Activated CD4-positive, alpha-beta T cell treated with anti-CD3 and anti-CD28 coated beads, Interleukin-2, amount 50 U/mL, for 16 hours (primary cell): ENCODE results near the gene NUP93.
"Not testable (repeated sequence)": the region's sequence is repeated elsewhere in the genome, so short reads cannot be mapped to it uniquely, and the experiment has no call there.

Source experiments
- DNase-seq: peaks from one replicate; pipeline ENCODE4 v3.0.0-alpha.2; 2020

Gene NUP93

DNA sequence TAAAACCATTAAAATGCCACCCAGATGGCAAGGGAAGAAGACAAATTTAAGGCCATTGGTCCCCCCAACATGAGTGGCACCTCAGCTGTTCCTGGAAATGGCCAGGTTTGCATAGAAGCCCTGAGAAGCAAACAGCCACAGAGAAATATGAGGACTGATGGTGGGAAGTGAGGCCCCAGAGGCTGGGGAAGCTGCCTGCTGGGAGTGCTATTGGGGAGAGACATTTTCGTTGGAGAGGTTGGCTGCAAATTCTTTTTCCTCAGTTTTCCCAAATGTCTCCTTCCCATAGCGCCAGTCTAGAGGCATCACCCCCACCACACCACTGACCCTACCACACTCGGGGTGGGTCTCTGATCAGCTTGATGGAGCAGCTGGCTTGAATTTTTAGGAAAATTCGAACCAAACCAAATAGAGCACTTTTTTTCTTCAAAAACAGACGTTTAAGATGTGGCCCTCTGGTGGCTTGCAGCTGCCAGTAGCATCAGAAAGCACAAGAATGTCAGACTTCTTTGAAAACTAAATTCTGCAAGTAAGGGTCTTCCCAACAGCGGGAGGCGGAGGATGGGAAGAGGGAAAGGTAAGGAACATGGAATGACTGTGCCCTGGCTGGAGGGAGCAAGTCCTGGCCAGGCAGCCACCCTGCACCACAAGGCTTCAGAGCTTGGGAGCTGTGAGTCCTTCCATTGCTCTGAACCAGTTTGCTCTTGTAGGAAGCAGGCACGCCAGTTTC, 121.9 kb downstream of the NUP93 start:
- DNase-seq = no peak

DNA sequence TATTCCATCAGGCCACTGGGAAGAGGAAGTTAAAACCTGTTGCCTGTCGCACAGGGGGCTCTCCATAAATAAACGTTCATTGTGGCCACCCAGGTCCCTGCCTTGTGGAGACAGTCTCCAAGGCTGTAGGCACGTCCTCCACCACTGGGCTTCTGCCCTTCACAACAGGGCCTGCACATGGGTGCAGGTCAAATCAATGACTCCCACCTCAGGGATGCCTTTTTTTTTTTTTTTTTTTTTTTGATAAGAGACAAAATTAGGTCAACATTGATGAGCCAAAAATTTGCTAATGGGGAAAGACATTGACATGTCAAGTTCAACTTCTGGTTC, 122.4 kb downstream of the NUP93 start:
- DNase-seq = no peak

DNA sequence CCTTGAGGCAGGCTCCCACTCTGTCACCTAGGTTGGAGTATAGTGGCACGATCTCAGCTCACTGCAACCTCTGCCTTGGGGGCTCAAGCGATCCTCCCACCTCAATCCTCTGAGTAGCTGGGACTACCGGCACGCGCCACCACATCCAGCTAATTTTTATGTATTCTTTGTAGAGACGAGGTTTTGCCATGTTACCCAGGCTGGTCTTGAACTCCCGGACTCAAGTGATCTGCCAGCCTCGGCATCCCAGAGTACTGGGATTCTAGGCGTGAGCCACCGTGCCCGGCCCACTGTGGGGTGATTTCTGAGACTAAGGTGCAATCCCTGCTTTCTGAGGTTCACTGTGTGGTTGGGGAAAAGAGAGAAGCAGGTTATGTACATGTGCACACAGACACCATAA, 123.0 kb downstream of the NUP93 start:
- DNase-seq = no peak

DNA sequence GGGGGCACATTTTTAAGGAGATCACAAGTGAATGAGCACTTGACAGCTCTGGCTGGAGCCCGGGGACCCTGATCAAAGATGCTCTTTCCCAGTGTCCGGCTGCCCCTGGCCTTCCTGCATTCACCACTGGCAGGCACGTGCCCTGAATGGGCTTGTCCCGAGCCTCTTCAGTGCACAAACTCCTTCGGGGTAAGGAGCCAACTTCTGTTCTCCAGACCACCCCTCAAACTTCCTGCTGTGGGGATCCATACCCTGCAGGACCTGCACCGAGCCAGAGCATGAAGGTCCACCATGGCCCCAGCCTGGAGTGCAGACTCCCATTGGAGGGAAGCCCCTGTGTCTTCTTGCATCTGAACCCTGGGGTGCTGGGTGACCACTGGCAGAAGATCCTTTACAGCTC, 125.3 kb downstream of the NUP93 start:
- no peak for DNase-seq

DNA sequence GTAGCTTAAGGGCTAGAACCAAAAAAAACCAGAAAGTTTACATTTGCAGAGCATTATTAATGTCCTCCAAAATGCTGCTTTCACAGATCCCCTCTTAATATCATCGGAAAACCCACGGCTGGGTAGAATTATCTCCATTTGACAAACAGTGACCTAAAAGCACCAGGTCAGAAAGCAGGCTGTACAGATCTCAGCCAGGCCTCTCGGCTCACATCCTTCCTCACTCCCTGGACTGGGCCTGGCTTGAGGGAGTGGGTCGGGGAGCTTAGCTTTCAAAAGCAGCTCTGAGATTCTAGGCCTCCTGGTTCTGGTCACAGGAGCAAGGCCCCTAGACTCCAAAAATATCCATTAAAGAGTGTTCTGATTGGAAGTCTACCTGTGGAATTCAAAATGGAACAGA, 126.0 kb downstream of the NUP93 start:
- no peak for DNase-seq

DNA sequence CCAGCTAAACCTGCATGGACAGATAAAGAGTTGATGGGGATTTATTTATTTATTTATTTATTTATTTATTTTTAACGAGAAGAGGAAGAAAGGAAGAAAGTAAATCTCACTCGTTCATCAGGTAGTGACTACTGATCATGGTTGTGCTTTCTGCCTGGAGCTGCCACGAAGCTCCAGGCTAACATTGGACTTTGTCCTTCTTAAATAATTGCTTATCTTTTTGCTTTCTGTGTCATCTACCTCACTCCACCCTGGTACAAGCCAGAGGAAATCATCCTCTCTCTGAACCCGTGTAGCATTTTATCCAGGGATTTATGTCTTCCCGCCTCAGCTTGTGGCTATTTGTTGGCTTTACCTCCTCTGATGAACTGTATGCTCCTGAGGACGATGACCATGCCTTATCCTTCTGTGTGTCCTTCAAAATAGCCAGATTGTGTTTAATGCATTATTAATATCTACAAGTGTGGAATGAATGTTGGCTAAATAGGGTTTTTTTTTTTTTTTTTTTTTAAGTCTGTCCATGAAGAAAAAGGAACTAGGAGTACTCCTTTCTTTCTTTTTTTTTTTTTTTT, 127.0 kb downstream of the NUP93 start:
- DNase-seq = no peak

DNA sequence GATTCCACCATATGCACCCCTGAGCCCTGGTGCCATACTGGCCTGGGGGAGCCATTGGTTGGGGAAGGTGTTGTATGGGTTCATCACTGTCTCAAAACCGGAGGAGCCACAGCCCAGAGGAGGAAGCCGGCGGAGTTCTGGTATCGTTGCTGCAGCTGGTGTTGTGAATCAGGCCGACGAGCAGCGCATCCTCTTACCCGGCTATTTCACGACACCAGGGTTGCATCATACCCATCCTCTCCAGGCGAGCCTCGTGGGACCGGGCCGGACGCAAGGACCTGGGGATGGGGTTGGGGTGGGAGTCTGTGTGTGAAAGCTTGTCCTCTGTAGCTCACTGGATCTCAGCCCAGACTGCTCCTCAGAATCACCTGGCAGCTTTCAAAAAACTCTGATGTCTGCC, 128.4 kb downstream of the NUP93 start:
- no peak for DNase-seq

DNA sequence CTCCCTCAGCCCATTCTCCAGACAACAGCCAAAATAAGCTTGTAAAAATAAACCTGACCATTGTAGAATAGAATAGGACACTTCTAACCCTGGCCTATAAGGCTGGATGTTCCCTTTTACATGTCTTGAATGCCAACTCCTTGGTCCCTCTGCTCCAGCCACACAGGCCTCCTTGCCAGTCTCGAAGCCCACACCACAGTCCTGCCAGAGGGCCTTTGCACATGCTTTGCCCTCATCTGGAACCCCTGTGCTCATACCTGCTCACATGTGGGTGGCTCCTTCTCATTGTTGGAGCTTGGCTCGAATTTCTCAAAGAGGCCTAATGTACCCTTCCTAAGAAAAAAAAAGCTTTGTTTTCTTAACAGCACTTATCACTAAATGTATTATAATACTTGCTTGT, 129.7 kb downstream of the NUP93 start:
- DNase-seq = no peak

DNA sequence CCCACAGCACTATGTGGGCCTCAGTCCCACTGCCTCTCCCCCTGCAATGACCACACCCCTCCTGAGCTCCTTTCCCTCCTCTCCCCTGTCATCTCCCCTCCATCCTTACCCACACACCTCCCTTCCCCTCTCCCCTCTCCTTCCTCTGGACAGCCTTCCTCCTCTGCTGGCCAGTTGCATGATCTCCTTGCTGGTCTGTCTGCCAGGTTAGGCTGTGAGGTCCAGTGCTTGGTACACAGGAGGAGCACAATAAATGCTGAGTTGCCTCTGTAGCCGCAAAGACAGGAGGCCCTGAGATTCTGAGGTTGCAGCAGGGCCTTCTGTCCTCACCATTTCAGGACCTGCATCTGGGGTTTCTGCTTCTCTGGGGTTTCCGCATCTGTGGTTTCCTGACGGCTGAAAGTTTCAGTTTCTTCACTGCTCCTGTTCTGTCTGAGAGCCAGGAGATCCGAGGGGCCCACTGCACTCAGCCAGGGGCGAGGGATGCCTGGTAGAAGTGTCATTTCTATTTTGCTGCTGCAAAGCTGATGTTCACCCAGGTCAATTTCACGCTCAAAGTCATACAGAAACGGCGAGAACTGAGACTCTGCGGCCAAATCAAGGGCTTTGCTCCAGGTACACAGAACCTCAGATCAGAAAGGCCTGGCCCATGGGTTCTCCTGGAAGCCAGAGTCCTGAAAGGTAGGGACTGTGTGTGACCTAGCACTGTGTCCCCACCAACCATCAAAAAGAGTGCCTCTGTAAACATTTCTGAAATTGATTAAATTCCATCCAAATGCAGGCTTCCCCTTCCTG, 130.5 kb downstream of the NUP93 start:
- peak; percentile 76 for DNase-seq

DNA sequence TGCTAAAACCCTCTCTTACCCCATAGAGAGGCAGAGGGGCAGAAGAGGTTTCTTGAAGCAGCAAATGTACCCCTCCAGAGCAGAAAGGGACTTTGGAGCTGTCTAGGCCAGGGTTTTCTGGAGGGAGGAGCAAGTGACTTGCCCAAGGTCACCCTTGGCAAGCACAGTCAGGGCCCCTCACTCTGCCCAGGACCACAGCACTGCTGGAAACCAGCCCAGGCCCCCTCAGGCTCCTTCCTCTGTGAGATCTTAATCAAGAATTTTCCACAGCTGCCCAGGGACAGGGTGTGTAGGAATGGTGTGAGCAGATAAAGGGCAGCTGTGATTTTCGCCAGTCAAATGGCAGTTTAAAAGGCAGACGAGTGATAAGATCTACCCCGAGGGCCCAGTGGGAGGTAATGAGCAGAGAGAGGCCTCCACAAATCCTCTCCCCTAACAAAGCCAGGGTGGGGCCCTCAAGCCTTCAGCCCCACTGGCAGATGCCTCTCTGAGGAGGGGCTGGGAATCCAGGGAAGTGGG, 131.2 kb downstream of the NUP93 start:
- DNase-seq = no peak

DNA sequence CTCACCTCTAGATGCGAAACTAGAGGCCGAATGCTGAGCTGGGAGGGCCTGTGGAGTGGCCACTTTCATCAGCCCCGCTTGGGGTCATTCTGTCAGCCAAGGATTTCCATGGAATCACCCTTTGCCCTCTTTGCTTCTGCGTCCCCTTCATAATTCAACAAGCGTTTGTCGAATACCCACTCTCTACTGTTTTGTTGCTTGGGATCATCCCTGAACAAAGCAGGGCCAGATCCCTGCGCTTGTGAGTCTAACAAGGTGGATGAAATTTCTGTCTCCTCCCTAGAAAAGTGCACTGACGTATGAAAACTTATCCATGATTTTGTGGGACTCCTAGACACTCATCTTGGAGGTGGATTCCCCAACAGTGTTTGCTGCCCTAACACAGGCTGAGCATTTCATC, 131.8 kb downstream of the NUP93 start:
- no peak for DNase-seq

DNA sequence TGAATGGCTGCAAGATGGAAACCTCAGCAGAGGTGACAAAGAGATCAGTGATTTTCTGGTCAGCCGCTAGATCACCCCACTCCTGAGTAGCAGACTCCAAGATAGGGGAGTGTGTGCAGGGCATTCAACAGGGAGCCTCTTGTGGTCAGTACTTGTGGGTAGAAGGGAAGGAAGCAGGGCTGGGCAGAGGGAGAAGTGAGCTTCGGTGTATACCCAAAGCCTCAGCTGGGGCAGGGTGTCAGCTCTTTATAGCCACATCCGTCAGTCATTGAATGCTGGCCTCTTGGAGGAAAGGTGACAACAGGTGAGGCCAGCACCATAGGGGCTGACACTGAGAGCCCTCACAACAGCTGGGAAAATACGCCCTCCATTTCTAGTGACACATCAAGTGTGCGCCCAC, 132.8 kb downstream of the NUP93 start:
- peak; percentile 23 for DNase-seq

DNA sequence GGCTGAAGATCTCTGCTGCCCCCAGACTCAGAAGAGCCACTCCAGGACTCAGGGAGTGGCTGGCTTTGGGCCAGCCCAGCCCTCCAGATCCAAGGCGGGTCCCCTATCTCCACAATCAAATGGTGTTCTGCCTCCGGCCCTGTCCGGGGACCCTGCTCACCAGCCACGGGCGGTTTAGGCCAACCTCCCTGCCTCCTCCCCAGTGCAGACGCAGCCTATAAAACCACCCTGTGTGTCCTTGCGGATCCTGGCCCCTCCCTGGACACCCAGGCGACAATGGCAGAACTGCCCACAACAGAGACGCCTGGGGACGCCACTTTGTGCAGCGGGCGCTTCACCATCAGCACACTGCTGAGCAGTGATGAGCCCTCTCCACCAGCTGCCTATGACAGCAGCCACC, 135.0 kb downstream of the NUP93 start, which contains the start of gene SLC12A3:
SLC12A3 (plus strand) TSS at position 248 of the 400 bp plus-strand sequence; CDS start at position 277, 29 bp downstream.
- no peak for DNase-seq

DNA sequence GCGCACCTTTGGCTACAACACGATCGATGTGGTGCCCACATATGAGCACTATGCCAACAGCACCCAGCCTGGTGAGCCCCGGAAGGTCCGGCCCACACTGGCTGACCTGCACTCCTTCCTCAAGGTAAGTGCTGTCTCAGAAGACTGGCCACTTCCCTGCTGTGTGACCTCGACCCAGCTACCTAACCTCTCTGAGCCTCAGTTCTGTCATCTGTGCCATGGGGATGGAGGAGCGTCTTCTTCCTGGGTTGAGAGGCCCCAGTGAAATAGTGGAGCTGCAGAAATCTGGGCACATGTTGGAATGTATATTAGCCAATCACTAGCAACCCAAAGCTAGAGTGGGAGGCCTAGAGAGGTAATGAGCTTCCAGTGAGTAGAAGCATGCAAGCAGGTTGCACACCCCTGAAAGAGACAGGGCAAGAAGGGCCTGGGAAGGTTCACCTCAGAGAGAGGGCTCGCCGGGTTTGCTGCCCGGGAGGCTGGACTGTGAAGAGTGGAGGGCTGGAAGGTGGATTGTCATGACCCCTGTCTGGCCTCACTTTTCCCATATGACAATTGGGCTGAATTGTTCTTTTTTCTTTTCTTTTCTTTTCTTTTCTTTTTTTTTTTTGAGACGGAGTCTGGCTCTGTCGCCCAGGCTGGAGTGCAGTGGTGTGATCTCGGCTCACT, 135.6 kb downstream of the NUP93 start:
- no peak for DNase-seq

DNA sequence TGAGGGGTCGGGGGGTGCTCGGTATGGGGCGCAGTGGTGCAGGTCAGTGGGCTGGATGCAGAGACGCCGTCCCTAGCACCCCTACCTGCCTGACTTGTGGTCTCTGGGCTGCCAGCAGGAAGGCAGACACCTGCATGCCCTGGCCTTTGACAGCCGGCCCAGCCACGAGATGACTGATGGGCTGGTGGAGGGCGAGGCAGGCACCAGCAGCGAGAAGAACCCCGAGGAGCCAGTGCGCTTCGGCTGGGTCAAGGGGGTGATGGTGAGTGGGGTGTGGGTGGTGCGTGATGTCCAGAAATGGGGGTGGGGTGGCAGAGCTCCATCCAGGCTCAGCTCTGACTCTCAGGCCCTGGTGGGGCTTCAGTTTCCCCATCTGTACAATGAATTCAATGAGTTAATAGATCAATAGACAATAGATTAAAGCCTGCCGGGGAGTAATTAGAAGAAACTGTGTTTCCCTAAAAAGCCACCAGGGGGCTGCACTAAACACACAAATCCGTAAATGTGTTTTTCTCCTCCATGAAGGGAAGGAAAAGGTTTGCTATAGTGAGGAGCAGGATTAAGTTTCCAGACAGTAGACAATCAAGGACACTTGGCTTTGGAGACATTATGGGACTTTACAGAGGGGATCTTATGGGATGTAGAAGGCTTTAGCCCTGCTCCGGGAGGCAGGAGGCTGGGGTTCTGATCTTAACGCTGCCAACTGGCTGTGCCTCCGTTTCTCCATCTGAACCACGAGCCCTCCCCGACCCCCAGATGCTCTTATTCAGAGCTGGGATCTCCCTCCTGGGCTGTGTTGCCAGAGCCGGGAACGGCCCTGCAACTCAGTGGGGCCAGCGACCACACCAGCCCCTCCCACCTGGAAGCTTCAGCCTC, 137.3 kb downstream of the NUP93 start:
- peak; percentile 67 for DNase-seq

DNA sequence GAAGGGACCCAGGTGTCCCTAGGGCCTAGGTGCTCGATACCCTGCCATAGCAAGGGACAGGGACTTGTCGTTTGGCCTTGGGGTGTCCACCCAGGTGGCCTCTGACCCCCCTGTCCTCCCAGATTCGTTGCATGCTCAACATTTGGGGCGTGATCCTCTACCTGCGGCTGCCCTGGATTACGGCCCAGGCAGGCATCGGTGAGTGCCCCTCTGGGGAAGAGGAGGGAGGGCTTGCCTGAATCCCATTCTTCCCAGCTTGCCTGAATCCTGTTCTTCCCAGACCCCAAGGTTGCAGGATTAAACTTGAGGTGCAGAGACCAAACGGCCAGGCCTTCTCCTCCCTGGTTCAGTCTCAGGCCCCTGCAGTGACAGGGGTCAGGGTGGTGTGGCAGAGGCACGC, 138.2 kb downstream of the NUP93 start:
- no peak for DNase-seq

DNA sequence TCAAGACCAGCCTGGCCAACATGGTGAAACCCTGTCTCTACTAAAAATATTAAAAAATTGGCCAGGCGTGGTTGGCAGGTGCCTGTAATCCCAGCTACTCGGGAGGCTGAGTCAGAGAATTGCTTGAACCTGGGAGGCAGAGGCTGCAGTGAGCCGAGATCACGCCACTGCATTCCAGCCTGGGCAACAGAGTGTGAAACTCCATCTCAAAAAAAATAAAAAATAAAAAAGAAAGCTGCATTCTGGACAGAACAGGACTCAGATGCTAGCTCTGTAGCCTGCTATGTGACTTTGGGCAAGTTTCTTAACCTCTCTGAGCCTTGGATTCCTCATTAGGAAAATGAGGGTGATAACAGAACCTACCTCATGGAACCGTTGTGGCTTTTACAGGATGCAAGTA, 138.8 kb downstream of the NUP93 start:
- DNase-seq = not testable (repeated sequence)

DNA sequence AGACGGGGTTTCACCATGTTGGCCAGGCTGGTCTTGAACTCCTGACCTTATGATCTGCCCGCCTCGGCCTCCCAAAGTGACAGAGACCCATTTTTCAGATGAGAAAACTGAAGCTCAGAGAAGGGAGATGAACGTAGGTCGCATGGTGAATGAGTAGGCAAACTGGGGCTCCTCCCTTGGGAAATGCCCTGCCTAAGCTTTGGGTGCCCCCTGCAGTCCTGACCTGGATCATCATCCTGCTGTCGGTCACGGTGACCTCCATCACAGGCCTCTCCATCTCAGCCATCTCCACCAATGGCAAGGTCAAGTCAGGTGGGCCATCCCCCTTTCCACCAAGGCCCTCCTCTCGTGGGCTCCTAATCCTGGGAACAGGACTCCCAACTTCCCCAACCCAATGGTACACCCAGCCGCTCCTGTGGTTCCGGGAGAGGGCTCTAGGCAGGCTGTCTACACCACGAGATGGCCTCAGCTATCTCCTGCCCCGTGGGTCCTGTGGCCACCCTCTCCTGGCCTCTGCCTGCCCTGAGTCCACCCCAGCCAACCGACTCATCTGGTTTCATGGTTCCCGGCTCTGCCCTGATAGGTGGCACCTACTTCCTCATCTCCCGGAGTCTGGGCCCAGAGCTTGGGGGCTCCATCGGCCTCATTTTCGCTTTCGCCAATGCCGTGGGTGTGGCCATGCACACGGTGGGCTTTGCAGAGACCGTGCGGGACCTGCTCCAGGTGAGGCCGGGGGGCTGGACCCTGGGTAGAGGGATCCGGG, 139.8 kb downstream of the NUP93 start:
- peak; percentile 52 for DNase-seq

DNA sequence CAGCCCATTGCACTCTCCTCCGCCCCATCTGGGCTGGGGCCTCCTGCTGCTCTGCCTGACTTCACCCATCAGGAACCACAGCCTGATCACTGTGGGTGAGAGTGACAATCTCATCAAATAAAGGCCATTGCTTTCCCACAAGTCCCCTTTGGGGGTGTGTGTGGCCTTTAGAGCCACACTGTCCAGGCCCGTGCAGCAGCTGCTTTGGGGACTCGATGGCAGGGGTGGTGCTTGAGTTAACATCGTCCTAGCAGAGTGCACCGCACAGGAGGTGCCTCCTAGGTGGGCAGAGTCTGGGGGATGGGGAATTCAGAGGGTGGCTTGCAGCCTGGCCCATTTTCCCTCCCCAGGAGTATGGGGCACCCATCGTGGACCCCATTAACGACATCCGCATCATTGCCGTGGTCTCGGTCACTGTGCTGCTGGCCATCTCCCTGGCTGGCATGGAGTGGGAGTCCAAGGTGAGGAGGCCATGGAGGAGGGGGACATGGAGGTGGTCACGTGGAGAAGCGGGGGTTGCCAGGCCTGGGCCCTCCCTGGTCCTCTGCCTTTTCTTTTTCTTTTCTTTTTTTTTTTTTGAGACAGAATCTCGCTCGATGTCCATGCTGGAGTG, 140.5 kb downstream of the NUP93 start:
- DNase-seq = no peak

DNA sequence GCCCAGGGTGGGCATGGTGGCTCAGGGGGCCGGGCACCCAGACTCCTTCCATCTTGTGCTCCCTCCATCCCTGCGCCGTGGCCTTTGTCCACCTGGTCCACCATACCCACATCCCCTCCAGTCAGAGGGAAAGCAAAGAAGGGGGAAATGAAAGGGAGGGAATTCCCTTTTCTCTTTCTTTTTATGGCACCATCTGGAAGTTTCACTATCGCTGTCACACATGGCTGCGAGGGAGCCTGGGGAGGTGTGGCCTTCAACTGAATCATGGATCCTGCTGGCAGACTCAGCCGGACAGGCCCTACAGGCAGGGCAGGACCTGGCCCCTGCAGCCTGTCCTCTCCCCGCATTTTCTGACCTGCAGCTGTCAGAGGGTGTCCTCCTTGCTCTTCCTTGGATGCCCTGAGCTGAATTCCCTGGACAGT, 141.3 kb downstream of the NUP93 start:
- DNase-seq = no peak

DNA sequence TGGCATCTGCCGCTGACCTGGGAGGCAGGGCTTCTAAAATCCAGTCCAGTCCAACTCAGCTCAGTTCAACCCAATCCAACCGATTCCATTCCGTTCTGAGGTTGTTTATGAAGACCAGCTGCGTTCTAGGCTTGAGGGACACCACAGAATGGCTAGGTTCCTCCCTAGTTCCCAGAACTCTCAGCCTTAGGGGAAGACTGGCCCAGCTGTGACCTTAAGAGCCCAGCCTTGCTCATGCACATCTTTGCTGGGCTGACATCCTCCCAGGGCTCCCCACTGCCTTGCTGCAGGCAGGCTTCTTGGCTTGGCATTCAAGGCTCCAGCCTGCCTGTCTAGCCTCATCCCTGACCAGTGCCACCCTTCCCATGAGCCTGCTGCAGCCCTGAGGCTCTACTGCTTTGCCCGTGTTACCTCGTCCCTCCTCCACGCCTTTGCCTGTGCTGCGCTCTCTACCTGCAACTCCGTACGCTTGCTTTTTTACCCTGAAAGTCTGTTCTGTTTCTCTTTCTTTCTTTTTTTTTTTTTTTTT, 143.0 kb downstream of the NUP93 start:
- no peak for DNase-seq
